Trophoblast cell (in vitro differentiated cells and primary cell): ENCODE results near the gene MAGEA2.
"Not testable (repeated sequence)": the region's sequence is repeated elsewhere in the genome, so short reads cannot be mapped to it uniquely, and the experiment has no call there.

ENCODE experiments used
- DNase-seq, 2 donors: peaks; one replicate each; pipeline ENCODE4 v3.0.0-alpha.2; 2016
- H2AFZ ChIP-seq: 2 replicates; pipeline ENCODE4 v1.6.1; 2013; ENCODE audit warnings: low read length, moderate library complexity, mild to moderate bottlenecking; ENCODE audit not compliant: insufficient read depth, poor library complexity
- H2AK5ac ChIP-seq: 2 replicates; pipeline ENCODE4 v1.6.1; 2013; ENCODE audit warnings: mild to moderate bottlenecking, low read length
- H2BK120ac ChIP-seq: 2 replicates; pipeline ENCODE4 v1.6.1; 2013; ENCODE audit warnings: low read length, mild to moderate bottlenecking, moderate library complexity; ENCODE audit not compliant: insufficient read depth, poor library complexity
- H2BK12ac ChIP-seq: 2 replicates; pipeline ENCODE4 v1.6.1; 2013; ENCODE audit warnings: mild to moderate bottlenecking, low read length, moderate library complexity
- H2BK5ac ChIP-seq: 2 replicates; pipeline ENCODE4 v1.6.1; 2013; ENCODE audit warnings: low read length, low read depth, moderate library complexity, mild to moderate bottlenecking; ENCODE audit not compliant: poor library complexity
- H3K14ac ChIP-seq: 2 replicates; pipeline ENCODE4 v1.6.1; 2013; ENCODE audit warnings: mild to moderate bottlenecking, low read length
- H3K18ac ChIP-seq: 2 replicates; pipeline ENCODE4 v1.6.1; 2013; ENCODE audit warnings: mild to moderate bottlenecking, low read length
- H3K23ac ChIP-seq: 2 replicates; pipeline ENCODE4 v1.6.1; 2013; ENCODE audit warnings: low read length
- H3K27ac ChIP-seq: 2 replicates; pipeline ENCODE4 v1.5.1; 2013; ENCODE audit warnings: low read depth, mild to moderate bottlenecking, inconsistent platforms, low read length, moderate library complexity
- H3K27me3 ChIP-seq: 2 replicates; pipeline ENCODE4 v1.6.1; 2013; ENCODE audit warnings: inconsistent platforms, mild to moderate bottlenecking, low read length, moderate library complexity; ENCODE audit not compliant: insufficient read depth
- H3K36me3 ChIP-seq, 2 experiments: 1 replicate in 1 of 2; 2 replicates in 1 of 2; pipeline ENCODE4 v1.6.1; 2013; ENCODE audit warnings: low read length in 2 of 2, mild to moderate bottlenecking in 2 of 2, moderate library complexity in 1 of 2; ENCODE audit not compliant: insufficient read depth in 2 of 2, control insufficient read depth in 1 of 2
- H3K4ac ChIP-seq: 2 replicates; pipeline ENCODE4 v1.6.1; 2013; ENCODE audit warnings: low read depth, mild to moderate bottlenecking, low read length, moderate library complexity
- H3K4me1 ChIP-seq, 2 experiments: 1 replicate in 1 of 2; 2 replicates in 1 of 2; pipeline ENCODE4 v1.6.1; 2013; ENCODE audit warnings: low read length in 2 of 2, mild to moderate bottlenecking in 2 of 2, moderate library complexity in 1 of 2; ENCODE audit not compliant: insufficient read depth in 2 of 2, control insufficient read depth in 1 of 2
- H3K4me2 ChIP-seq: 2 replicates; pipeline ENCODE4 v1.6.1; 2013; ENCODE audit warnings: inconsistent platforms, mild to moderate bottlenecking, low read length, moderate library complexity
- H3K4me3 ChIP-seq: 2 replicates; pipeline ENCODE4 v1.5.1; 2013; ENCODE audit warnings: mild to moderate bottlenecking, low read depth, low read length, inconsistent platforms
- H3K79me1 ChIP-seq: one replicate; pipeline ENCODE4 v1.6.1; 2013; ENCODE audit warnings: low read length
- H3K79me2 ChIP-seq: 2 replicates; pipeline ENCODE4 v1.6.1; 2013; ENCODE audit warnings: low read length, mild to moderate bottlenecking; ENCODE audit not compliant: control insufficient read depth, insufficient read depth, poor library complexity
- H3K9ac ChIP-seq: 2 replicates; pipeline ENCODE4 v1.6.1; 2013; ENCODE audit warnings: mild to moderate bottlenecking, low read length
- H3K9me3 ChIP-seq: 2 replicates; pipeline ENCODE4 v1.6.1; 2013; ENCODE audit warnings: low read depth, mild to moderate bottlenecking, control low read depth, inconsistent platforms, low read length; ENCODE audit not compliant: insufficient read depth
- H4K12ac ChIP-seq: 2 replicates; pipeline ENCODE4 v1.6.1; 2013; ENCODE audit warnings: low read depth, mild to moderate bottlenecking, low read length, moderate library complexity
- H4K8ac ChIP-seq: 2 replicates; pipeline ENCODE4 v1.6.1; 2013; ENCODE audit warnings: low read depth, mild to moderate bottlenecking, low read length, moderate library complexity
- H4K91ac ChIP-seq: one replicate; pipeline ENCODE4 v1.6.1; 2013; ENCODE audit warnings: low read depth, mild to moderate bottlenecking, low read length, moderate library complexity
- WGBS: extraction: QIAGEN DNeasy Blood & Tissue Kit; methylation state at CpG from one replicate; pipeline ENCODE4 v1.1.7; 2013; ENCODE audit warnings: missing lambda C conversion rate; ENCODE audit not compliant: insufficient read length, insufficient coverage; ENCODE audit errors: extremely low coverage; 5-methylcytosine and 5-hydroxymethylcytosine counted together

The MAGEA2 gene

GRCh38 chrX:152735101-152735500 is 18.5 kb downstream of the MAGEA2 start:
- H4K91ac ChIP-seq: no peak overlapping the region
- no peak for DNase-seq
- no CpG with 5 or more reads among the region's 2 CpGs for WGBS

GRCh38 chrX:152734143-152734858 is 19.3 kb downstream of the MAGEA2 start:
- H4K12ac ChIP-seq, H3K27me3 ChIP-seq, H2AK5ac ChIP-seq, H3K18ac ChIP-seq, DNase-seq, H2BK5ac ChIP-seq, H3K27ac ChIP-seq, H3K14ac ChIP-seq, H4K91ac ChIP-seq, H2BK12ac ChIP-seq, H3K23ac ChIP-seq, H4K8ac ChIP-seq, H3K36me3 ChIP-seq, H3K79me2 ChIP-seq, H3K4me3 ChIP-seq, H3K4me2 ChIP-seq, H2AFZ ChIP-seq, H3K9ac ChIP-seq, H3K79me1 ChIP-seq, H3K4ac ChIP-seq, H3K9me3 ChIP-seq, H3K4me1 ChIP-seq, H2BK120ac ChIP-seq: not testable (repeated sequence)
- 100% methylated on average over 1 of the region's 22 CpGs for WGBS

More at GRCh38 chrX:152735101-152735500, 18.5 kb downstream of the MAGEA2 start:
- Histone ChIP-seq H3K27ac (no peak overlapping the region), H3K4ac (no peak overlapping the region), H3K36me3 (no peaks in the 10 kb centered on the region), H2AK5ac (no peak overlapping the region), H3K79me2 (no peaks in the 10 kb centered on the region), H3K27me3 (no peaks in the 10 kb centered on the region), H2BK5ac (no peak overlapping the region), H3K18ac (no peak overlapping the region), H3K4me3 (no peak overlapping the region), H3K23ac (no peak overlapping the region), H3K14ac (no peak overlapping the region), H4K8ac (no peak overlapping the region), H3K9ac (no peak overlapping the region), H2AFZ (no peak overlapping the region), H3K4me2 (no peak overlapping the region), H3K4me1 (no peaks in the 10 kb centered on the region), H3K79me1 (no peaks in the 10 kb centered on the region), H2BK120ac (no peak overlapping the region), H4K12ac (no peak overlapping the region), H3K9me3 (no peaks in the 10 kb centered on the region), H2BK12ac (no peak overlapping the region)

- no peak within 1 kb of the TSS for H3K4ac ChIP-seq
- H4K91ac ChIP-seq: no peak within 1 kb of the TSS
- H2AK5ac ChIP-seq: no peak within 1 kb of the TSS
- H3K14ac ChIP-seq: no peak within 1 kb of the TSS
- H4K8ac ChIP-seq: no peak within 1 kb of the TSS
- no peak within 1 kb of the TSS for H3K23ac ChIP-seq
- no peaks in the 10 kb centered on the region for H3K9me3 ChIP-seq
- no peak within 1 kb of the TSS for H2BK5ac ChIP-seq
- H4K12ac ChIP-seq: no peak within 1 kb of the TSS
- H3K27ac ChIP-seq: no peak within 1 kb of the TSS
- no peaks in the 10 kb centered on the region for H3K4me1 ChIP-seq
- no peaks in the 10 kb centered on the region for H3K79me2 ChIP-seq
- H3K27me3 ChIP-seq: no peaks in the 10 kb centered on the region
- DNase-seq: no peak
- no peak within 1 kb of the TSS for H2AFZ ChIP-seq
- no peak within 1 kb of the TSS for H2BK12ac ChIP-seq
- H3K4me2 ChIP-seq: no peak within 1 kb of the TSS
- H3K36me3 ChIP-seq: no peaks in the 10 kb centered on the region
- no peak within 1 kb of the TSS for H3K9ac ChIP-seq
- no peak within 1 kb of the TSS for H3K4me3 ChIP-seq
- no CpG with 5 or more reads among the region's 21 CpGs for WGBS
- H3K18ac ChIP-seq: no peak within 1 kb of the TSS
- H3K79me1 ChIP-seq: no peaks in the 10 kb centered on the region
- no peak within 1 kb of the TSS for H2BK120ac ChIP-seq
Measured at GRCh38 chrX:152733261-152733975, 20.2 kb downstream of the MAGEA2 start, which contains the start of the genes CSAG1 and MAGEA12. TSS of gene CSAG1 (minus strand) at chrX:152733721. CDS start at chrX:152732460, 1,261 bp downstream. TSS of gene MAGEA12 (plus strand) at chrX:152733757. CDS start at chrX:152736162, 2,405 bp downstream.

GRCh38 chrX:152725409-152725808 is 28.2 kb downstream of the MAGEA2 start:
- Histone ChIP-seq H3K4me2 (no peak overlapping the region), H2BK12ac (no peak overlapping the region), H3K4ac (no peak overlapping the region), H3K79me1 (no peaks in the 10 kb centered on the region), H2AFZ (no peak overlapping the region), H4K91ac (no peak overlapping the region), H3K9me3 (no peaks in the 10 kb centered on the region), H3K23ac (no peak overlapping the region), H3K14ac (no peak overlapping the region), H3K36me3 (no peaks in the 10 kb centered on the region), H3K79me2 (no peaks in the 10 kb centered on the region), H3K9ac (no peak overlapping the region), H3K4me3 (no peak overlapping the region), H4K12ac (no peak overlapping the region), H2AK5ac (no peak overlapping the region), H3K27me3 (no peaks in the 10 kb centered on the region), H4K8ac (no peak overlapping the region), H3K18ac (no peak overlapping the region), H3K4me1 (no peaks in the 10 kb centered on the region), H2BK5ac (no peak overlapping the region), H2BK120ac (no peak overlapping the region), H3K27ac (no peak overlapping the region)
- no peak for DNase-seq
- no CpG with 5 or more reads among the region's 7 CpGs for WGBS
